HG03571 (cell line): ENCODE data around the gene PRKCE.

ENCODE experiments used
- ATAC-seq: cut with Tn5 transposase; IDR thresholded peaks from one replicate; pipeline ENCODE4 v1.9.1; 2021; ENCODE audit not compliant: unreplicated experiment

Gene PRKCE

DNA sequence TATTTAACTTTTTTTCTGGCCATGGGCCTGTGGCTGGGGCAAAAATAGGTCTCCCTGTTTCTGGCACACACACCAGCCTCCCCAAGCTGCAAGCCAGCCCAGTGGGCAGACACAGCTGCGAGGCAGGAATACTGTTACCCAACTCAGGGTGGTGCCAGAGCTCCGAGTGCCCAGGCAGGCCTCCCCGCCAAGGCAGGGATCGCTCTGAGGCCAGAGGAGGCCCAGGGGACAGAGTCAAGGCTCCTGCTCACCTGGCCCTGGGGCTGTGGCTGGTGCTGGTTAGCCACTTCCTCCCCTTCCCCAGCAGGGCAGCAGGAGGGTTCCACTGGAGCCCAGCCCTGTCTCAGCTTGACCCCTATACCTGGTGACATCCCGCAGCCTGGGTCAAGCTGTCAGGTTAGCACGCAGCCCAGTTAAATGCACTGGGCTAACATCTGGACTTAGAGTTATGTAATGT is 578.7 kb downstream of the PRKCE start:
- peak; percentile 43 for ATAC-seq

DNA sequence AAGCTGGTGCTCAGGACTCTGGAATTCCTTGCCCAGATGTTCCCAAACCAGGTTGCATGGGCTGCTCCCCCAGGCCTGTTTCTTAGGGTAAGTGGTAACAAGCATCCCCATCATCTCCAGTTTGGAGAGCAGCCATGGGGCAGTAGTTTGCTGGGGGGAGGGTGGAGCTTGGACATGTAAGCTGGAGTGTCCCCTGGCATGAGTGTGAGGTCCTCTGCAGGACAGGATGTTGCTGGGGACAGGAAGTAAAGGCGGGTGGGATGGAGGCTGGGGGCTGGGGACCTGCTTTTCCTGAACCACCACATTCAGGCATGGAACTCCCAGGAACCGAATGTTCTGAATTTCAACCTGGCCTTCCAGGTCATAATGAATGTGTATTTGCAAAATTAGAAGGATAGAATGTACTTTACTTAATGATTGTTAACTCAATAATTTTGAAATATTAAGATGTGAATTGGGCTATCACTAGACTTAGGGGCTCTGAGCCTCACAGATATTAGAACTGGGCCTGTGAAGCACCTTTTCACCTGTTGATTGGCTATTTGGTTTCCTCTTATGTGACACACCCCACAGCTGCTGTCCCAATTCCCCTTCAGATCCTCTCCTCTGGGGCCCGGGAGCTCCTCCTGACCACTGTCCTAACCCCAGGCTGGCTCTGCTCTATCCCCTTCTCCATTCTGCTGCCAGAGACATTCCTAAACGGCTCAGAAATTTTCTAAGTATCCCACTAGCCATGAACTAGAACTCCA is 579.4 kb downstream of the PRKCE start:
- no peak for ATAC-seq

DNA sequence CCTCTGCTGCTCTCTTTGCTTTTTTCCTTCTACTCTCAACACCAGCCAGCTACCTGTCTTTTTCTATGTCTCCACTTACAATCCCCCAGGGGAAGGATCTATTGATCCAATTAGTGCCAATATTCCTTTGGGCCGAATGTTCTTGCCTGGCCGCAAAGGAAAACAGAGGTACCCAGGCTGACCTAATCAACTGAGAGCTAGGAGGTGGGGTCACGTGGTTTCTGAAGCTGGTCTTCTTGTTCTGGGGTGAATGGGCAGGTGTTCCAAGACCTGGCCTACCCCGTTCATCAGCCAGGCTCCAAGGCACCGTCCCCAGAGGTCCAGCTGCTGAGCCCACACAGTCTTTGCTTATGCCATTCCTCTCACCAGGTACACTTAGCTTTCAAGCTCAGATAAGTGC is 580.2 kb downstream of the PRKCE start:
- no peak for ATAC-seq

DNA sequence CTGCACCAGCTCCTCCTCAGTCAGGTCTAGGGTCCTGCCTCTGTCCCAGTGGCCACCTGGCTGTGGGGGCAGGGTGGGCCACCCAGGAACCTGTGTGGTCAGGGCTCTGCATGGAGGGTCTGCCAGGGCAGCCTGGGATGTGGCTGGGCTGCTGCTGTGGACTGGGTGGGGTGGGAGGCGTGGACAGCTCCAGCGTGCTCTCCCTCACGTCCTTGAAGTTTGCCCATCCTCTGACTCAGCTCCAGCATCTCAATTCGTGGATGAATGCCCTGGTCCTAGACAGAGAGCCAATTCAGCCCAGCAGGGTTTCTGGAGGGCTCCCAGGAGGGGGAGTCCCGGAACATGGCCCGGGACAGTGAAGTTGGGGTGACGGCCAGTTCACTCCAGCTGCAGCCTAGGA is 581.4 kb downstream of the PRKCE start:
- ATAC-seq, result no peak

DNA sequence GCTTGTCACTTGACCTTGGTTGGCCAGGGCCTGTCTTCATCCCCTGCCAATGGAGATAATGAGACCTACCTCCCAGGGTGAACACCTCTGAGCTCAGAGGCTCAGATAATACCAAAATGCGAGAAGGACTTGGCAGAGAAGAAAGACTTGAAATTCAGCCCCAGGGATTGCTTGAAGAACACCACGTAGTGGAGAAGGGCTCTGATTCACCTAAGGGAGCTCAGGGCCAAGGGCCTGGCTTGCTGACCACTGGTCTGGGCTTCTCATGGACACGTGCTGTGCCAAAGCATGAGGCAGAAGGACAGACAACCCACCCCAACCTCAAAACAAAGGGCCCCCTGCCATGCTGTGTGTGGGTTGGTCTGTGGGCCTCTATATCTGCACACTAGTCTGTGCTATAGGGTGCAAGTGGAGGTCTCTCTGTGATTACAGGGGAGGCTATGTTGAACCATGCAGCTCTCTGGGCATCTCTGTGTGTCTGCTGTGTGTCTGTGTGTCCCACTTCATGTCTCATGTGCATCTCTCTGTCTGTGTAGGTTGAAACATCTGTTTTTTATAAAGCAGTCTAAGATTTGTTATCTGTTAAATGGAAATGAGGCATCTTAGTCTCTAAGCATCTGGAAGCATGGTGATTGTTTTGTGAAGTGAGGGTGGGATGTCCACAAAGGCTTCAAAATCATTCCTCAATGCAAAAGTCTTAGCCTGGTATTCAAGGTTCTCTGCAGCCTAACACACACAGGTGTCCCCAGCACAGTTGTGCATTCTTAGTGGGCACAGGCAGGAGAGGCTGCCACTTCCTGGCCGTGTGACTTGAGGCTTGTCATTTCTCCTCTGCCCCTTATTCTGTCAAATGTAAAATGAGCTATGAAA is 584.8 kb downstream of the PRKCE start:
- no peak for ATAC-seq

DNA sequence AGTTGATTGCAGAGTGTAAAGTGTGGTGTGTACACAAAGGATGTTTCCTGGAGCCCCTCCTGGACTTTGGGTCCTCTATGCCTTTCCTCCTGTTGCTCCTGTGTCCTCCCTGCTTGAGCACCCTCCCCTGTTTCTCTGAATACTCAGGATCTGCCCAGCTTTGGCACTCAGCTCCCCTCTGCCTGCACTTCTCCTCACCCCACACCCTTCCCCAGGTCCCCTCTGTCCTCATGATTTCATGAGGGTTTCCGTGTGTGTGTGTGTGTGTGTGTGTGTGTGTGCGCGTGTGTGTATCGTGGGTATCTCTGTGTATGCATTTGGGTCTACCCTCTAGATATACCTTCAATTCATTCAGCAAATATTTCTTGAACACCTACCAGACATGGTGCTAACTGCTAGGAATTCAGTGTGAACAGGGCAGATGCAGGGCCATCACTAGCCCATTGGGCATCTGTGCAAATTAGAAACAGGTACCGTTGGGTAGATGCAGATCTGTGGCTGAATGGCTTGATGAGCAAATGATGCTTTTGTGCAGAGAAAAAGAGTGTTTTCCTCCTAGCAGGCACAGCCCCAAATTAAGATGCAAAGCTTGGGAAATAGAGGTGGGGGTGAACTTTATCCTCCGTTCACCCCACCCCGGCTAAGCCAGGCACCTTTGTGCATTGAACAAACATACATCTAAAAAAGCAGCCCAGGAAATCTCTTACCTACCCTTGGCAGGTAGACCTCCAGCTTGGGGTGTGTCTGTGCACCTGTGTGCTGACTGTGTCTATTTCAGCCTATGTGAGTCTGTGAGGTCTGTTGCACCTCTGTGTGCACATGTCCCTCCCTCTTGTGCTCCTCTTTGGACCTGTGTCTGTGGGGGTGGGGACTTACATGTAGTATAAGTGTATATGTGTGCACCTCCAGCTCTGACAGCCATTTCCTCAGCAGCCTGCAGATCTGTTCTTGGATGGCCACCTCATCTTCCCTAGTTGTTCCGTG is 585.7 kb downstream of the PRKCE start:
- ATAC-seq, result no peak
